Gastrocnemius medialis (tissue), 4 donors: ENCODE results near the gene CCDC197.

Source experiments
- POLR2A ChIP-seq, 2 donors: fragments of 450-650 bp; IDR thresholded peaks; one replicate each; pipeline ENCODE4 v1.6.1; 2017; ENCODE audit warnings: antibody characterized with exemption in 2 of 2, mild to moderate bottlenecking in 2 of 2, moderate library complexity in 2 of 2
- TF ChIP-seq, protein P1 (sequence below), 5 experiments: fragments of 450-650 bp in 3 of 5; fragments of 200-600 bp in 2 of 5; sonication (generic) in 2 of 5; IDR thresholded peaks in 4 of 5; conservative IDR thresholded peaks in 1 of 5; 1 replicate in 4 of 5; 2 replicates in 1 of 5; pipeline ENCODE4 v1.5.1; 2016 to 2019; ENCODE audit warnings: antibody characterized with exemption in 5 of 5, mild to moderate bottlenecking in 3 of 5, moderate library complexity in 3 of 5

DNA sequence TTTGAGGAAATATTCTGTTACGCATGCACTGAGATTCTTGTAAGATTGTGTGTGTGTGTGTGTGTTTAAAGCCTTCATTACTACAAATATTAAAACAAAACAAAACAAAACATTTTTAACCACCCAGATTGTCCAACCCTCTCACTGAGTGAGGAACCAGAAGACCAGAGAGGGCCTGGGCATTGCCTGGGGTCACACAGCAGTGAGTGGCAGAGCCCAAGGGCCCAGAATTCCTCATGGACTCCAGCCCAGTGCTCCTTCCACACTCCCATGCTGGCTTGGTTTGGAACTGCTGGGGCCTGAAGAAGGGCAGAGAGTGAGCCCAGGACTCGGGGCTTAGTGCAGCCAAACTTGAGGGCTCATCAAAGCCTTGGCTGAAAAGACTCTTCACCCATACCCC, 27.4 kb downstream of the CCDC197 start:
- no peak for TF ChIP-seq POLR2A (IDR thresholded peaks at IDR 0.05)
- TF ChIP-seq, protein P1, sequence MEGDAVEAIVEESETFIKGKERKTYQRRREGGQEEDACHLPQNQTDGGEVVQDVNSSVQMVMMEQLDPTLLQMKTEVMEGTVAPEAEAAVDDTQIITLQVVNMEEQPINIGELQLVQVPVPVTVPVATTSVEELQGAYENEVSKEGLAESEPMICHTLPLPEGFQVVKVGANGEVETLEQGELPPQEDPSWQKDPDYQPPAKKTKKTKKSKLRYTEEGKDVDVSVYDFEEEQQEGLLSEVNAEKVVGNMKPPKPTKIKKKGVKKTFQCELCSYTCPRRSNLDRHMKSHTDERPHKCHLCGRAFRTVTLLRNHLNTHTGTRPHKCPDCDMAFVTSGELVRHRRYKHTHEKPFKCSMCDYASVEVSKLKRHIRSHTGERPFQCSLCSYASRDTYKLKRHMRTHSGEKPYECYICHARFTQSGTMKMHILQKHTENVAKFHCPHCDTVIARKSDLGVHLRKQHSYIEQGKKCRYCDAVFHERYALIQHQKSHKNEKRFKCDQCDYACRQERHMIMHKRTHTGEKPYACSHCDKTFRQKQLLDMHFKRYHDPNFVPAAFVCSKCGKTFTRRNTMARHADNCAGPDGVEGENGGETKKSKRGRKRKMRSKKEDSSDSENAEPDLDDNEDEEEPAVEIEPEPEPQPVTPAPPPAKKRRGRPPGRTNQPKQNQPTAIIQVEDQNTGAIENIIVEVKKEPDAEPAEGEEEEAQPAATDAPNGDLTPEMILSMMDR (IDR thresholded peaks at IDR 0.05 in 4 of 5, conservative IDR thresholded peaks at IDR 0.05 in 1 of 5): no peak
